ENCODE measurements around the gene MED26.
A peak's percentile ranks its signal among the peaks of the same experiment; 100 is the strongest.
"Not testable (repeated sequence)": the region's sequence is repeated elsewhere in the genome, so short reads cannot be mapped to it uniquely, and the experiment has no call there.

Gene MED26

GRCh38 chr19:16660763-16661479 is 32.9 kb upstream of the MED26 start, which contains the start of gene TMEM38A:
TSS of gene TMEM38A (plus strand) at chr19:16661139. CDS start at chr19:16661218, 79 bp downstream.
- Histone ChIP-seq H3K27me3 (ENCODE audit: control insufficient read depth, insufficient read depth, low read length) (no peaks in the 10 kb centered on the region), H3K4me2 (ENCODE audit: low read length) (peak within 1 kb of the TSS; percentile 99), H3K4me1 (ENCODE audit: control insufficient read depth, insufficient read depth, low read length) (peaks cover 16% of the 10 kb centered on the region), H3K36me3 (ENCODE audit: insufficient read depth, low read length) (peaks cover 29% of the 10 kb centered on the region), H3K9ac (ENCODE audit: low read depth, low read length) (peak within 1 kb of the TSS; percentile 96), H3K4me3 (ENCODE audit: low read length) (peak within 1 kb of the TSS; percentile 98), H3K9me3 (replicated peaks; ENCODE audit: low read length) (no peaks in the 10 kb centered on the region)

- H3K9me3 ChIP-seq (replicated peaks; ENCODE audit: low read length), result no peaks in the 10 kb centered on the region
- H3K4me1 ChIP-seq (ENCODE audit: control insufficient read depth, insufficient read depth, low read length), result peaks cover 16% of the 10 kb centered on the region
- peak within 1 kb of the TSS; percentile 98 for H3K4me3 ChIP-seq (ENCODE audit: low read length)
- H3K9ac ChIP-seq (ENCODE audit: low read depth, low read length), result peak within 1 kb of the TSS; percentile 96
- peaks cover 35% of the 10 kb centered on the region for H3K36me3 ChIP-seq (ENCODE audit: insufficient read depth, low read length)
- H3K27me3 ChIP-seq (ENCODE audit: control insufficient read depth, insufficient read depth, low read length), result no peaks in the 10 kb centered on the region
- H3K4me2 ChIP-seq (ENCODE audit: low read length), result peak within 1 kb of the TSS; percentile 99
Observed at GRCh38 chr19:16659832-16660708, 32.1 kb upstream of the MED26 start, which contains the start of gene SMIM7. TSS of gene SMIM7 (minus strand) at chr19:16660144. CDS start at chr19:16660110, 34 bp downstream.

GRCh38 chr19:16659464-16659831 is 31.4 kb upstream of the MED26 start:
- Histone ChIP-seq H3K4me2 (ENCODE audit: low read length) (peak overlapping the region; percentile 99), H3K4me3 (ENCODE audit: low read length) (peak overlapping the region; percentile 98), H3K4me1 (ENCODE audit: control insufficient read depth, insufficient read depth, low read length) (peaks cover 16% of the 10 kb centered on the region), H3K9me3 (replicated peaks; ENCODE audit: low read length) (no peaks in the 10 kb centered on the region), H3K9ac (ENCODE audit: low read depth, low read length) (peak overlapping the region; percentile 96), H3K36me3 (ENCODE audit: insufficient read depth, low read length) (peaks cover 42% of the 10 kb centered on the region), H3K27me3 (ENCODE audit: control insufficient read depth, insufficient read depth, low read length) (no peaks in the 10 kb centered on the region)

GRCh38 chr19:16657384-16657783 is 29.4 kb upstream of the MED26 start:
- no peak overlapping the region for H3K4me3 ChIP-seq (ENCODE audit: low read length)
- H3K27me3 ChIP-seq (ENCODE audit: control insufficient read depth, insufficient read depth, low read length), result no peaks in the 10 kb centered on the region
- peak overlapping the region; percentile 18 for H3K9ac ChIP-seq (ENCODE audit: low read depth, low read length)
- no peaks in the 10 kb centered on the region for H3K9me3 ChIP-seq (replicated peaks; ENCODE audit: low read length)
- peaks cover 16% of the 10 kb centered on the region for H3K4me1 ChIP-seq (ENCODE audit: control insufficient read depth, insufficient read depth, low read length)
- peaks cover 61% of the 10 kb centered on the region for H3K36me3 ChIP-seq (ENCODE audit: insufficient read depth, low read length)
- H3K4me2 ChIP-seq (ENCODE audit: low read length), result no peak overlapping the region

- Histone ChIP-seq H3K36me3 (ENCODE audit: insufficient read depth, low read length) (peaks cover 77% of the 10 kb centered on the region), H3K27me3 (ENCODE audit: control insufficient read depth, insufficient read depth, low read length) (no peaks in the 10 kb centered on the region), H3K9ac (ENCODE audit: low read depth, low read length) (no peak overlapping the region)
Observed at GRCh38 chr19:16655727-16656126, 27.7 kb upstream of the MED26 start.

GRCh38 chr19:16654627-16655026 is 26.6 kb upstream of the MED26 start:
- Histone ChIP-seq H3K4me1 (ENCODE audit: control insufficient read depth, insufficient read depth, low read length) (peaks cover 5% of the 10 kb centered on the region), H3K4me2 (ENCODE audit: low read length) (no peak overlapping the region), H3K27me3 (ENCODE audit: control insufficient read depth, insufficient read depth, low read length) (no peaks in the 10 kb centered on the region), H3K9ac (ENCODE audit: low read depth, low read length) (no peak overlapping the region), H3K9me3 (replicated peaks; ENCODE audit: low read length) (no peaks in the 10 kb centered on the region), H3K4me3 (ENCODE audit: low read length) (no peak overlapping the region), H3K36me3 (ENCODE audit: insufficient read depth, low read length) (peaks cover 79% of the 10 kb centered on the region)

More at GRCh38 chr19:16655727-16656126, 27.7 kb upstream of the MED26 start:
- Histone ChIP-seq H3K4me1 (ENCODE audit: control insufficient read depth, insufficient read depth, low read length) (peaks cover 10% of the 10 kb centered on the region), H3K4me3 (ENCODE audit: low read length) (no peak overlapping the region), H3K4me2 (ENCODE audit: low read length) (no peak overlapping the region), H3K9me3 (replicated peaks; ENCODE audit: low read length) (no peaks in the 10 kb centered on the region)

GRCh38 chr19:16654140-16654539 is 26.1 kb upstream of the MED26 start:
- no peaks in the 10 kb centered on the region for H3K9me3 ChIP-seq (replicated peaks; ENCODE audit: low read length)
- no peak overlapping the region for H3K4me3 ChIP-seq (ENCODE audit: low read length)
- H3K9ac ChIP-seq (ENCODE audit: low read depth, low read length), result no peak overlapping the region
- H3K4me1 ChIP-seq (ENCODE audit: control insufficient read depth, insufficient read depth, low read length), result peaks cover 5% of the 10 kb centered on the region
- H3K27me3 ChIP-seq (ENCODE audit: control insufficient read depth, insufficient read depth, low read length), result no peaks in the 10 kb centered on the region
- peaks cover 83% of the 10 kb centered on the region for H3K36me3 ChIP-seq (ENCODE audit: insufficient read depth, low read length)
- no peak overlapping the region for H3K4me2 ChIP-seq (ENCODE audit: low read length)

- no peak overlapping the region for H3K9ac ChIP-seq (ENCODE audit: low read depth, low read length)
- H3K4me3 ChIP-seq (ENCODE audit: low read length), result no peak overlapping the region
- no peaks in the 10 kb centered on the region for H3K9me3 ChIP-seq (replicated peaks; ENCODE audit: low read length)
- no peaks in the 10 kb centered on the region for H3K27me3 ChIP-seq (ENCODE audit: control insufficient read depth, insufficient read depth, low read length)
- no peaks in the 10 kb centered on the region for H3K4me1 ChIP-seq (ENCODE audit: control insufficient read depth, insufficient read depth, low read length)
- H3K36me3 ChIP-seq (ENCODE audit: insufficient read depth, low read length), result peaks cover 75% of the 10 kb centered on the region
- no peak overlapping the region for H3K4me2 ChIP-seq (ENCODE audit: low read length)
Observed at GRCh38 chr19:16652854-16653253, 24.9 kb upstream of the MED26 start.

GRCh38 chr19:16651421-16652188 is 23.6 kb upstream of the MED26 start:
- H3K27me3 ChIP-seq (ENCODE audit: control insufficient read depth, insufficient read depth, low read length); H3K9me3 ChIP-seq (replicated peaks; ENCODE audit: low read length); H3K4me1 ChIP-seq (ENCODE audit: control insufficient read depth, insufficient read depth, low read length); H3K4me2 ChIP-seq (ENCODE audit: low read length); H3K4me3 ChIP-seq (ENCODE audit: low read length); H3K9ac ChIP-seq (ENCODE audit: low read depth, low read length): not testable (repeated sequence)
- H3K36me3 ChIP-seq (ENCODE audit: insufficient read depth, low read length), result peaks cover 73% of the 10 kb centered on the region

- no peak overlapping the region for H3K4me3 ChIP-seq (ENCODE audit: low read length)
- no peaks in the 10 kb centered on the region for H3K4me1 ChIP-seq (ENCODE audit: control insufficient read depth, insufficient read depth, low read length)
- H3K36me3 ChIP-seq (ENCODE audit: insufficient read depth, low read length), result peaks cover 72% of the 10 kb centered on the region
- H3K9me3 ChIP-seq (replicated peaks; ENCODE audit: low read length), result no peaks in the 10 kb centered on the region
- H3K9ac ChIP-seq (ENCODE audit: low read depth, low read length), result no peak overlapping the region
- H3K27me3 ChIP-seq (ENCODE audit: control insufficient read depth, insufficient read depth, low read length), result no peaks in the 10 kb centered on the region
- no peak overlapping the region for H3K4me2 ChIP-seq (ENCODE audit: low read length)
Observed at GRCh38 chr19:16650821-16651220, 22.8 kb upstream of the MED26 start.

- Histone ChIP-seq H3K9me3 (replicated peaks; ENCODE audit: low read length) (no peaks in the 10 kb centered on the region), H3K27me3 (ENCODE audit: control insufficient read depth, insufficient read depth, low read length) (no peaks in the 10 kb centered on the region), H3K4me3 (ENCODE audit: low read length) (no peak overlapping the region), H3K4me1 (ENCODE audit: control insufficient read depth, insufficient read depth, low read length) (no peaks in the 10 kb centered on the region), H3K36me3 (ENCODE audit: insufficient read depth, low read length) (peaks cover 74% of the 10 kb centered on the region), H3K9ac (ENCODE audit: low read depth, low read length) (no peak overlapping the region), H3K4me2 (ENCODE audit: low read length) (peak overlapping the region; percentile 14)
Observed at GRCh38 chr19:16649734-16650133, 21.7 kb upstream of the MED26 start.
